ENCODE results near the gene IGFLR1. TPM values are rescaled to one million over a fixed set of nuclear protein-coding genes. Genes with fewer than 3 reads are reported as not detected.

The IGFLR1 gene
- total and polyA plus RNA-seq, 9 of the 15 experiments (the other 6 are each of a cell fraction or from before 2014, with no cell fraction given): 1.0 to 14.3 (median 4.6) TPM

DNA sequence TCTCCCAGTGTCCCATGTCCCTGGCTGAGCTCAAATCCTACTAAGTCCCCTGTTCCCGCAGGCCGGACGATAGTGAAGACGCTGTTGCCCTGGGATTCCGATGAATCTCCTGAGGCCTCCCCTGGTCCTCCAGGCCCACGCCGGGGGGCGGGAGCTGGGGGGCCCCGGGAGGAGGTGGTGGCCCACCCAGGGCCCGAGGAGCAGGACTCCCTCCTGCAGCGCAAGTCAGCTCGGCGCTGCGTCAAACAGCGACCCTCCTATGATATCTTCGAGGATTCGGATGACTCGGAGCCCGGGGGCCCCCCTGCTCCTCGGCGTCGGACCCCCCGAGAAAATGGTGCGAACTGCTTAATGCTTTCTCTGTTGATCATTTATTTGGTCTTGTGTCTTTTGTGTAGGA, 18.6 kb downstream of the IGFLR1 start:
- H3K27ac ChIP-seq (ENCODE audit: extremely low read depth, low read depth, low read length): no peak overlapping the region
- ChIA-PET CTCF (ENCODE audit: low intra/inter-chr PET ratio) (no interaction called here), POLR2A (interaction anchor here (0.6 to 3.2 kb wide), 6 partner anchors 11 to 1355 kb away, joined by 3 to 19 read pairs (median 6); partner anchors contain the start of genes PSENEN, U2AF1L4 and ZNF420)
- WGBS (ENCODE audit: insufficient coverage, low coverage, missing lambda C conversion rate): over 99% methylated on average over 24 of the region's 24 CpGs
- peaks cover 7 to 27% of the 10 kb centered on the region in 2 experiments for H3K4me1 ChIP-seq (replicated peaks in 1 of 2; ENCODE audit: control insufficient read depth in 2 of 2, insufficient read depth in 2 of 2, low read length in 2 of 2)
- H3K79me2 ChIP-seq (ENCODE audit: control insufficient read depth, insufficient read depth, low read length): peaks cover 25% of the 10 kb centered on the region
- no peak overlapping the region for H3K4me2 ChIP-seq (ENCODE audit: insufficient read depth, low read length)
- H2AFZ ChIP-seq (ENCODE audit: low read depth, low read length): no peak overlapping the region
- H3K9me3 ChIP-seq (replicated peaks; ENCODE audit: control insufficient read depth, insufficient read depth, low read depth, low read length): no peaks in the 10 kb centered on the region
- no peaks in the 10 kb centered on the region for H3K9me1 ChIP-seq (ENCODE audit: control insufficient read depth, insufficient read depth, low read length)
- intact Hi-C loops (cut with micrococcal nuclease): no loop called here
- H3K4me3 ChIP-seq: no peak overlapping the region
- no TSS peak for BruUV-seq (replicated peaks)
- DNase-seq (ENCODE audit: extremely low read depth in 1 of 4, low spot score in 3 of 4) (no peak), FAIRE-seq (no peak), ATAC-seq (no peak)
- H3K9ac ChIP-seq (ENCODE audit: insufficient read depth in 1 of 2, low read depth in 2 of 2, low read length in 2 of 2): no peak overlapping the region
- TF ChIP-seq RUNX1 (IDR thresholded peaks at IDR 0.05; ENCODE audit: low read depth) (no peak), NBN (IDR thresholded peaks at IDR 0.05; ENCODE audit: low read depth) (no peak), SMAD4 (CRISPR knock-in tag; conservative IDR thresholded peaks at IDR 0.05) (no peak), ZNF589 (CRISPR knock-in tag; IDR thresholded peaks at IDR 0.05; ENCODE audit: low read depth) (no peak), ZBTB17 (CRISPR knock-in tag; IDR thresholded peaks at IDR 0.05) (no peak), RBM14 (IDR thresholded peaks at IDR 0.05; ENCODE audit: borderline replicate concordance, insufficient read depth, low read depth, low read length) (no peak), CBX5 (IDR thresholded peaks at IDR 0.05; ENCODE audit: borderline replicate concordance, low read depth) (no peak), CHD2 (IDR thresholded peaks at IDR 0.05; ENCODE audit: low read depth, low read length) (no peak), TOE1 (IDR thresholded peaks at IDR 0.05; ENCODE audit: borderline replicate concordance) (no peak), TOE1 (CRISPR knock-in tag; IDR thresholded peaks at IDR 0.05; ENCODE audit: borderline replicate concordance, low read depth) (no peak)
- TF ChIP-seq, protein P1, sequence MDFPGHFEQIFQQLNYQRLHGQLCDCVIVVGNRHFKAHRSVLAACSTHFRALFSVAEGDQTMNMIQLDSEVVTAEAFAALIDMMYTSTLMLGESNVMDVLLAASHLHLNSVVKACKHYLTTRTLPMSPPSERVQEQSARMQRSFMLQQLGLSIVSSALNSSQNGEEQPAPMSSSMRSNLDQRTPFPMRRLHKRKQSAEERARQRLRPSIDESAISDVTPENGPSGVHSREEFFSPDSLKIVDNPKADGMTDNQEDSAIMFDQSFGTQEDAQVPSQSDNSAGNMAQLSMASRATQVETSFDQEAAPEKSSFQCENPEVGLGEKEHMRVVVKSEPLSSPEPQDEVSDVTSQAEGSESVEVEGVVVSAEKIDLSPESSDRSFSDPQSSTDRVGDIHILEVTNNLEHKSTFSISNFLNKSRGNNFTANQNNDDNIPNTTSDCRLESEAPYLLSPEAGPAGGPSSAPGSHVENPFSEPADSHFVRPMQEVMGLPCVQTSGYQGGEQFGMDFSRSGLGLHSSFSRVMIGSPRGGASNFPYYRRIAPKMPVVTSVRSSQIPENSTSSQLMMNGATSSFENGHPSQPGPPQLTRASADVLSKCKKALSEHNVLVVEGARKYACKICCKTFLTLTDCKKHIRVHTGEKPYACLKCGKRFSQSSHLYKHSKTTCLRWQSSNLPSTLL (IDR thresholded peaks at IDR 0.05): no peak
- in situ Hi-C loops (cut with MboI): no loop called here
- H4K20me1 ChIP-seq (replicated peaks; ENCODE audit: control insufficient read depth, insufficient read depth, low read length): 0 out of 2 replicates have a peak, but pooled peaks cover 10% of the 10 kb centered on the region
- H3K27me3 ChIP-seq (ENCODE audit: control insufficient read depth in 2 of 2, insufficient read depth in 2 of 2, low read length in 2 of 2): no peaks in the 10 kb centered on the region
- peaks cover 89% of the 10 kb centered on the region; the same call in 2 of the 3 replicates for H3K36me3 ChIP-seq (ENCODE audit: control insufficient read depth, insufficient read depth, low read length)
